GM18526 (cell line): ENCODE results near the gene MED16.

ENCODE experiments used
- POLR2A ChIP-seq: IDR thresholded peaks from 3 replicates; pipeline ENCODE4 v1.6.1; 2011; ENCODE audit not compliant: insufficient read length; ENCODE audit errors: extremely low read depth

Gene MED16

DNA sequence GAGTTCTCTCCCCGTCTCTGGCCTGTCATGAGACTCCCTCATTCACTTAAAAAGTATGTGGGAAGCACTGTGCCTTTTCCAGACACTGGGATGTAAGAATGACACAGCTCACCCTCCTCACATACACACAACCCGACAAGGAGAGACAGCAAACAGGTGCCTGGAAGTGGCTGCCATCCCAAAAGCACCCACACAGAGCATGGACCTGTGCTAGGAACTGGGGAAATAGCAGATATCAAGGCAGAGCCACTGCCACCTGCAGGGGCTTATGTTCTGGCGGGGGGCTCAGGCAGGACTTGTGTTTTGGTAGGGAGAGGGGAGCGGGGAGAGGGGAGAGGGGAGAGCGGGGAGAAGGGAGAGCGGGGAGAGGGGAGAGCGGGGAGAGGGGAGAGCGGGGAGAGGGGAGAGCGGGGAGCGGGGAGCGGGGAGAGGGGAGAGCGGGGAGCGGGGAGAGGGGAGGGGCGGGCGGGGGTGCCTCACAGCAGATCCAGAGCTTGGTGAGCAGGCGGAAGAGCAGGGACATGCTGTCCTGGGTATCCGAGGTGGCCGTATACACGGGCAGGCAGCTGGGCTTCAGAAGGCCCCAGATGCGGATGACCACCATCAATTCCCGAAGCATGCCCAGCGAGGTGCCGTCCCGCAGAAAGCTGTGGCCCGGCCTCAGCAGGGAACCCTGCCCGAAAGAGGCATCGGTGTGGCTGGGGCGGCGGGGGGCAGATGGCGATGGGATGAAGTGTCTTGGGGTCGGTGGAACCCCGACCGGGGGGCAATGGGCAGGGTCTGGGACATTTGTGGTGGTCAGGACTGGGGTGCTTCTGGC is 21.3 kb downstream of the MED16 start:
- TF ChIP-seq POLR2A: no peak

DNA sequence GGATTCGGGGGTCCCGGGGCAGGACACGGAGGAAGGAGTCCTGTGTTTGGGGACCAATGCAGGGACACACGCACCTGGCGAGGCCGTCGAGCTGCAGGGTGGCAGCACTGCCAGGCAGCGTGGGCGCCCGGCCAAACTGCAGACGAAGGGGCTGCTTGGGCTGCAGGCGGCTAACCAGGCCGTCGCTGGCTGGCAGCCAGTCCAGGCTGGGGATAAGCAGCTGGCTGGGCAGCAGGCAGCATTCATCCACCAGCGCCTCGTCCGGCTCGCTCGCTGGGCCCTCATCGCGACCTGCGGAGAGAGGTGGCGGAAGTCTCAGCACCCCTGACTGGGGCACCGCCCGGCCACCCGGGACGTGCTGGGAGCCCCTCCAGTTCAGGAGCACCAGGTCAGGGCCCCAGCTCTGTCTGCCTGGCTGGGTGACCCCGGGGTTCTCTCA is 22.0 kb downstream of the MED16 start:
- TF ChIP-seq POLR2A: no peak

DNA sequence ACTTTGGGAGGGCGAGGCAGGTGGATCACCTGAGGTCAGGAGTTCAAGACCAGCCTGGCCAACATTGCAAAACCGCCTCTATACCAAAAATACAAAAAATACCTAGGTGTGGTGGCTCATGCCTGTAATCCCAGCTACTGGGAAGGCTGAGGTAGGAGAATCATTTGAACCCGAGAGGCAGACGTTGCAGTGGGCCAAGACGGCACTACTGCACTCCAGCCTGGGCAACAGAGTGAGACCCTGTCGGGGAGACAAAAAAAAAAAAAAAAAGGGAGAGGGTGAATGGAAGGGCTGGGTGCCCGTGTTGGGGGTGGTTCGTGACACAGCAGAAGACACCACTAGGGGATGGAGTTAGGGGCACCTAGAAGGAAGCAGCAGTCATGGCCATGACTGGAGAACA is 22.7 kb downstream of the MED16 start:
- TF ChIP-seq POLR2A: no peak

DNA sequence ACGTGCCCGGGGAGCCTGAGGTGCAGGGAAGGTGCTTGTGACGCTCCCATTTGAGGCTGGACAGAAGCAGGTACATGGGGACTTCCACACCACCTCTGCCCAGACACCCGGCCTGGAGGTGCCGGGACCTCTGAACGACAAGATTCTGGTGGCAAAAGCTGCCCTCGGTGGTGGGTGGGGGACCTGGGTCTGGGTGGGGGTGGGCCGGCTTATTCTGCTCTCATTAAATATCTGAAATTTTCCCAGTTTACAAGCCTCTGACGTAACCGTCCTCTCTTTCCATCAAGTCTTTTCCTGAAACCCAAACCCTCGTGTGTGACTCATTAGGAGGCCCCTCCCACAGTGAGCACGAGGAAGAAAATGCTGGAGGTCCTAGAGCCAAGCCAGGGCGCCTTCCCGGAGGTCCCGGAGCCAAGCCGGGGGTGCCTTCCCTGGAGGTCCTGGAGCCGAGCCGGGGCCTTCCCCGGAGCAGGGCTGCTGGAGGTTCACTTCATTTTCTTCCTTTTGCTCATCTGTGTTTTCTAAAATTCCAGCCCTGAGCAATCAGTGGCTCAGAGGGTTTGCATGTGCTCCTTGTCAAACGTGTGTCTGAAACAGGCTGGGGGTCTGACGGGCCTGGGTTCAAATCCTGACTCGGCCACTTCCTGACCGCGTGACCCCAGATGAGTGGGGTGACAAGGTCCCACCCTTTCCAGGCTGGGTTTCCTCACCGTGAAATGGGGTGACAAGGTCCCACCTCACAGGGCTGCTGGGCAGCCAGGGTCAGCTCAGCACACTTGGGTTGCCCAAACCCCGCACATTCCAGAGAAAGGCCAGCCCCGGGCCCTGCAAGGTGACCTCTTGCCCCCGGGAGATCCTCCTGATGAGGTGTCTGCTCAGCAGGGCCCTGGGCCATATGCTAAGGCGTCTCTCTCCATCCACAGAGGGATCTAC is 23.5 kb downstream of the MED16 start:
- TF ChIP-seq POLR2A: no peak

GRCh38 chr19:868458-869244 is 24.3 kb downstream of the MED16 start:
- no peak for TF ChIP-seq POLR2A

DNA sequence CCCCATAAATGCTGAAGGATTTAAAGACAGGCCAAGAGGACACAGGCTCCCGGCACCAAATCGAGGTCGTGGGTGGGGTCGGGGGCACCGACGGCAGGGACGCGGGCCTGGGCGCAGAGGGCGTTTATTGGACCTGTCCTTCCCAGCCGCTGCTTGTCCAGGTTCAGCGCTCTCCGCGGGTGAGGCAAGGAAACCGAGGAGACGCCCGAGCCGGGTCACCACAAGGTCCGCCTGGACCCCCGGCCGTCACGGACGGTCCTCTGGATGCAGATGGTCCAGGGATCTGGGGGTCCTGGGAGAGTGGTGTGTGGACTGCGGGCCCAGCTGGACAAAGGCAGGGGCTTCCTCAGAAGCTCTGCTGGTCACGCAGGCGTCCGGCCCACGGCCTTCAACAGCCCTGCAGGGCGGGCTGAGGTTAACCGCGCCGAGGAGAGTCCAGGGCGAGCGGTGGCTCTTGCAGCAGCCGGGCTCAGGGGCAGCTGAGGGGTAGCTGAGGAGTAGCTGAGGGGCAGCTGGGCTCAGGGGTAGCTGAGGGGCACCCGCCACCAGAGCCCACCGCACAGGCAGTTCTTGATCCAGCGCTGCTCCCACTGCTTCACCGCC is 25.0 kb downstream of the MED16 start:
- no peak for TF ChIP-seq POLR2A

DNA sequence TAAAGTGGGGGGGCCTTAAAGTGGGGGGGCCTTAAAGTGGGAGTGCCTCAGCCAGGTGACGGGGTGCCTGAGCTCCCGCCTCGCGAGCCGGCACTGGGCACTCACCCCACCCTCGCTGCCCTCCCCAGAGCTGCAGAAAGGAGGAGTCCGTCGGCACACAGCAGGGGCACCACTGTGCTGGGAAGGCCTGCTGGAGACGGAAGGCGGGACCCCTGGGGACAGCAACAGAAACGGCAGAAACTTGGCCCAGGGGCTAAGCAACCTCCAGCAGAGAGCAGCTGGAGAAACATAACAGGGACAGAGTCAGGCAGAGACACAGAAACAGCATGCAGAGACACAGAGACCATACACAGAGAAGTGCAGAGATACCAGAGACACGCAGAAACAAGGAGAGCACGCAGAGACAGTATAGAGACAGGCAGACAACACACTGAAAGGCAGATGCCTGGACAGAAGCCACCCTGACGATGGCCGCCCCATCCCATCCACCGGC is 25.6 kb downstream of the MED16 start:
- TF ChIP-seq POLR2A: no peak

DNA sequence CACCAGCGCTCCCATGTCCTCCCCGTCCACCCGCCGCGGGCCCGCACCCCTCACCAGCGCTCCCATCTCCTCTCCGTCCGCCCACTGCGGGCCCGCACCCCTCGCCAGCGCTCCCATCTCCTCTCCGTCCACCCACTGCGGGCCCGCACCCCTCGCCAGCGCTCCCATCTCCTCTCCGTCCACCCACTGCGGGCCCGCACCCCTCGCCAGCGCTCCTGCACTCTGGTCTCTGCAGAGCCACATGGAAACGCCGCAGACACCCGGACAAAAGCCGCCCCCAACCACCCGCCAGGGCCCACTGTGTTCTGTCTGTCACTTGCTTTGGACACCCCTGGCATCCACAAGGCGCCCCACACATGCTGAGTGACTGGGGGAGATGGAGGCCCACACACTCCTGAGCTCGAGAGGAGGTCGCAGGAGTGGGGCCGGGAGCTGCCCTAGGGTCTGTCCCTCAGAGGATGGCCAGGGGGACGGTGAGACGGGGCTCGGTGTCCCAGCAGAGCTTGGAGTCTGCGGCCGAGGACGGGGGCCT is 26.2 kb downstream of the MED16 start:
- no peak for TF ChIP-seq POLR2A

DNA sequence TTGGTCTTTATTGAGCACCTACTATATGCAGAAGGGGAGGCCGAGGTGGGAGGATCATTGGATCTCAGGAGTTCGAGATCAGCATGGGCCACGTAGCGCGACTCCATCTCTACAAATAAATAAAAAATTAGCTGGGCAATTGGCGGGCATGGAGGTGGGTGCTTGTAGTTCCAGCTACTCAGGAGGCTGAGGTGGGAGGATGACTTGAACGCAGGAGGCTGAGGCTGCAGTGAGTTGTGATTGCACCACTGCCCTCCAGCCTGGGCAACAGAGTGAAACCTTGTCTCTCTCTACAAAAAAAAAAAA is 29.7 kb downstream of the MED16 start:
- TF ChIP-seq POLR2A: no peak

- TF ChIP-seq POLR2A: no peak
Measured at GRCh38 chr19:862581-863314, 30.2 kb downstream of the MED16 start.

- no peak for TF ChIP-seq POLR2A
Measured at GRCh38 chr19:861756-862580, 31.0 kb downstream of the MED16 start.

- no peak for TF ChIP-seq POLR2A
Measured at GRCh38 chr19:861141-861755, 31.7 kb downstream of the MED16 start.
